Lower lobe of right lung (tissue), 2 donors: ENCODE results near the gene TRIP12. TPM values are rescaled to one million over a fixed set of nuclear protein-coding genes. Genes with fewer than 3 reads are reported as not detected.
"Not testable (repeated sequence)": the region's sequence is repeated elsewhere in the genome, so short reads cannot be mapped to it uniquely, and the experiment has no call there.

Experiments used
- ATAC-seq, 2 donors: fragments of 200-7000 bp; cut with Tn5 transposase; one replicate each; pipeline ENCODE4 v1.9.1; 2020 to 2022; ENCODE audit warnings: mild to moderate bottlenecking in 2 of 2, moderate library complexity in 2 of 2
- DNase-seq: peaks from one replicate; pipeline ENCODE4 v3.0.0-alpha.2; 2020
- H3K27ac ChIP-seq: fragments of 200-600 bp; one replicate; pipeline ENCODE4 v1.8.0; 2022
- H3K27me3 ChIP-seq: fragments of 200-600 bp; one replicate; pipeline ENCODE4 v1.8.0; 2022; ENCODE audit warnings: low read depth
- H3K36me3 ChIP-seq: fragments of 200-600 bp; one replicate; pipeline ENCODE4 v1.8.0; 2022; ENCODE audit warnings: mild to moderate bottlenecking
- H3K4me1 ChIP-seq: fragments of 200-600 bp; one replicate; pipeline ENCODE4 v1.8.0; 2022
- H3K4me3 ChIP-seq: fragments of 200-600 bp; one replicate; pipeline ENCODE4 v1.8.0; 2022; ENCODE audit warnings: mild to moderate bottlenecking
- H3K9me3 ChIP-seq: fragments of 200-600 bp; one replicate; pipeline ENCODE4 v1.8.0; 2022
- CTCF ChIP-seq: fragments of 200-600 bp; IDR thresholded peaks from one replicate; pipeline ENCODE4 v1.8.0; 2022; ENCODE audit warnings: antibody characterized with exemption, mild to moderate bottlenecking
- intact Hi-C: fragments of 100-400 bp; cut with DNase I; formaldehyde crosslinking; loops from one replicate; pipeline ENCODE4 v1.11.0; 2022
- total RNA-seq: library from RNA; stranded (reverse); fragmentation: NEBNext Ultra II Directional; extraction: Animal tissue kit (Norgen Biotek cat#: 25700); gene quantifications from one replicate; pipeline ENCODE4 v1.2.1, GENCODE V29; 2021
- donor health status: DM: no; HTN: yes; CAD: no; lungs with severe emphysema.

The TRIP12 gene
- total RNA-seq, 1 donor from 2014 or later = 229 TPM

- TF ChIP-seq CTCF = no peak
- no peaks in the 10 kb centered on the region for H3K27me3 ChIP-seq
- DNase-seq (no peak), ATAC-seq (no peak)
- intact Hi-C loops = no loop called here
- no peak overlapping the region for H3K27ac ChIP-seq
- peaks cover 98% of the 10 kb centered on the region for H3K36me3 ChIP-seq
- no peaks in the 10 kb centered on the region for H3K9me3 ChIP-seq
- H3K4me3 ChIP-seq = no peak overlapping the region
- H3K4me1 ChIP-seq = peaks cover 11% of the 10 kb centered on the region
These were observed 119.0 kb downstream of the TRIP12 start for GRCh38 chr2:229802785-229803184.

GRCh38 chr2:229800997-229801754 lies 120.6 kb downstream of the TRIP12 start:
- Histone ChIP-seq H3K4me1 (peaks cover 11% of the 10 kb centered on the region), H3K4me3 (no peak overlapping the region), H3K27ac (no peak overlapping the region), H3K27me3 (no peaks in the 10 kb centered on the region), H3K36me3 (peaks cover 98% of the 10 kb centered on the region), H3K9me3 (no peaks in the 10 kb centered on the region)
- intact Hi-C loops = no loop called here
- peak; percentile 73 for TF ChIP-seq CTCF
- ATAC-seq (peak; percentile 57 to 64), DNase-seq (peak; percentile 52)

DNA sequence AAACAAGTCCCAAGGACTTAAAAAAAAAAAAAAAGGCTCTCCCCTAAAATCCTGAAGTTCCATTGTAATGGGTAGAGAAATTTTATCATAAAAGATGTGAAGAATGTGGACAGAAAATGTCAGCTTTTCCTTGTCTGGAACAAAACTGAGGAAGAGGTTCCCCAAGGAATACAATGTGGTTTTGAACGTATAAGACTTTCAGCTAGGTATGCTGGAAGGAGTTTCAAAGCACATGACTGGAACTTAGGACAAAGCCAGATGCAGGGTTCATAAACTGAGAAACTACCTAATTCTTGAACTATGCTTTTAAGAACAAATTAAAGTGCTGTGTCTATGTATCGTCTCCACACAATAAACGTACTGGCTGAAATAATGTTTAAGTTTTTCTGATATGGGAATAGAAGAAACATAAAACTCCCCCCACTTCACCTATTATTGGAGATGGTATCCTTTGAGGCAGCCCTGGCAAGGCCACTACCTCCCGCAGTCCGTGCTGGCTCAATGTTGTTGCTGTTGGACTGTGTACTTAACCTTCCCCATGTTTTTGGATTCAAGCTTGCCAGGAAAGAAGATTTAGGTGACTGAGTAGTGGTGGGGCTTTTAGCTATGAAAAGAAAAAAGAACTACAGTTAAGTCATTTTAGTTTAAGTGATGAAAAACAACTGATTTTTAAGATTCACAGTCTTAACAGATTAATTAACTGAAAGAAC lies 123.2 kb downstream of the TRIP12 start:
- Histone ChIP-seq H3K4me3 (no peak overlapping the region), H3K27ac (no peak overlapping the region), H3K27me3 (no peaks in the 10 kb centered on the region), H3K9me3 (no peaks in the 10 kb centered on the region), H3K4me1 (peaks cover 11% of the 10 kb centered on the region), H3K36me3 (peaks cover 98% of the 10 kb centered on the region)
- ATAC-seq (no peak), DNase-seq (no peak)
- TF ChIP-seq CTCF = no peak
- intact Hi-C loops = no loop called here

DNA sequence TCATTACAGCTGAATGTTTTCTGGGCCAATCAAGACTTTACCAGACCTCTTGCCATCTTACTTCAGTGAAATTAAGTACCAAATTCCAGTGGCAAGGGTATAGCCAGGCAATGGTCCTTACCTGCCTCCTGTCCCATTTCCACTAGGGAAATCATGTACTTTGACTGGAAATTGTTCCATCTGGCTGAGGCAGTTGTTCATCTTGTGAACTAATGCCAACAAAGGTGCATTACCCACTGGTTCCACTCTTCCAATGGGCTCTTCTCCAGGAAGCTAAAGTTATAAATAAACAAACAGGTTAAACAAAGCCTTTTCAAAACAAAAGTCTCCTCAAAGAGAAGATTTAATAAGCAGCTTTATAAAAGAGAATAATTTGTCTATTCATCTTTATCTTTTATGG lies 126.8 kb downstream of the TRIP12 start:
- Histone ChIP-seq H3K4me3 (no peak overlapping the region), H3K4me1 (no peaks in the 10 kb centered on the region), H3K27ac (no peak overlapping the region), H3K27me3 (no peaks in the 10 kb centered on the region), H3K36me3 (peaks cover 100% of the 10 kb centered on the region), H3K9me3 (no peaks in the 10 kb centered on the region)
- TF ChIP-seq CTCF = no peak
- ATAC-seq = no peak
- intact Hi-C loops = no loop called here
- DNase-seq = no peak

DNA sequence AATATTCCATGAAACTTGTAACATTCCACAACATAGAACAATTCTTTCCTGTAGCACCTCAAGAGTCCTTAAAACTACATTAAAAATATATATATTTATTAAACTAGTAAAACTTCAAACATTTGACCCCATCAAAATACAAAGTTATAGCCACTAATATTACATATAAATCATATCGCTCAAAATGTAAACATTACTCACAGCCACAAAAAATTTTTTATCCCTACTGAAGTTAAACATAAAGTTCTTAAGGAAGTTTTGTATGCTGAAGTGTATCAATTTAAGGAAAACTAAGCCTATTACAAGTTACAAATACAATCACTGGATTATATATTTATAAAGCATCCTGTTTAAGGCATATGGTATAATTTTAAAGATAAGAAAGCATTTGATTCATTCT lies 127.2 kb downstream of the TRIP12 start:
- H3K36me3 ChIP-seq = peaks cover 100% of the 10 kb centered on the region

GRCh38 chr2:229786289-229786688 lies 135.5 kb downstream of the TRIP12 start:
- DNase-seq, H3K4me1 ChIP-seq, ATAC-seq, H3K27ac ChIP-seq, H3K27me3 ChIP-seq, intact Hi-C loops, H3K9me3 ChIP-seq, H3K4me3 ChIP-seq: not testable (repeated sequence)
- peaks cover 96% of the 10 kb centered on the region for H3K36me3 ChIP-seq

More for the DNA sequence above, 127.2 kb downstream of the TRIP12 start:
- intact Hi-C loops = no loop called here
- H3K27ac ChIP-seq = no peak overlapping the region
- no peaks in the 10 kb centered on the region for H3K27me3 ChIP-seq
- DNase-seq = no peak
- no peak for TF ChIP-seq CTCF
- no peak for ATAC-seq
- H3K4me3 ChIP-seq = no peak overlapping the region
- no peaks in the 10 kb centered on the region for H3K4me1 ChIP-seq
- H3K9me3 ChIP-seq = no peaks in the 10 kb centered on the region
